Measurements from ENCODE around the gene TFDP1. TPM values are rescaled to one million over a fixed set of nuclear protein-coding genes. Genes with fewer than 3 reads are reported as not detected.
"Not testable (repeated sequence)": the region's sequence is repeated elsewhere in the genome, so short reads cannot be mapped to it uniquely, and the experiment has no call there.

Gene TFDP1
- total RNA-seq, 1 experiment from 2014 or later, result 423 TPM

GRCh38 chr13:113624640-113625304 is 40.2 kb downstream of the TFDP1 start:
- not testable (repeated sequence) for H3K27me3 ChIP-seq (replicated peaks); H3K4me3 ChIP-seq; H3K9me3 ChIP-seq (replicated peaks); H3K27ac ChIP-seq; DNase-seq (ENCODE audit: low read depth in 1 of 2, low spot score in 2 of 2)
- Histone ChIP-seq H3K36me3 (peaks cover 68% of the 10 kb centered on the region), H3K4me1 (replicated peaks) (peaks cover 16% of the 10 kb centered on the region)

GRCh38 chr13:113625965-113626721 is 41.6 kb downstream of the TFDP1 start:
- Histone ChIP-seq H3K27me3 (replicated peaks) (no peaks in the 10 kb centered on the region), H3K27ac (peak overlapping the region; percentile 50), H3K9me3 (replicated peaks) (no peaks in the 10 kb centered on the region), H3K4me3 (no peak overlapping the region), H3K4me1 (replicated peaks) (peaks cover 16% of the 10 kb centered on the region), H3K36me3 (peaks cover 74% of the 10 kb centered on the region)
- peak; percentile 79 to 91 for DNase-seq (ENCODE audit: low read depth in 1 of 2, low spot score in 2 of 2)

- Histone ChIP-seq H3K9me3 (replicated peaks) (no peaks in the 10 kb centered on the region), H3K27ac (peak overlapping the region; percentile 50), H3K4me3 (no peak overlapping the region), H3K4me1 (replicated peaks) (peaks cover 16% of the 10 kb centered on the region), H3K36me3 (peaks cover 77% of the 10 kb centered on the region), H3K27me3 (replicated peaks) (no peaks in the 10 kb centered on the region)
- DNase-seq (ENCODE audit: low read depth in 1 of 2, low spot score in 2 of 2), result no peak
Measured at GRCh38 chr13:113627136-113627535, 42.6 kb downstream of the TFDP1 start.

GRCh38 chr13:113628291-113629270 is 44.0 kb downstream of the TFDP1 start:
- H3K9me3 ChIP-seq (replicated peaks), result no peaks in the 10 kb centered on the region
- H3K27ac ChIP-seq, result no peak overlapping the region
- H3K4me3 ChIP-seq, result no peak overlapping the region
- peaks cover 77% of the 10 kb centered on the region for H3K36me3 ChIP-seq
- no peak for DNase-seq (ENCODE audit: low read depth in 1 of 2, low spot score in 2 of 2)
- H3K27me3 ChIP-seq (replicated peaks), result no peaks in the 10 kb centered on the region
- H3K4me1 ChIP-seq (replicated peaks), result peaks cover 16% of the 10 kb centered on the region

- H3K4me1 ChIP-seq (replicated peaks), result peaks cover 16% of the 10 kb centered on the region
- DNase-seq (ENCODE audit: low read depth in 1 of 2, low spot score in 2 of 2), result no peak
- H3K36me3 ChIP-seq, result peaks cover 83% of the 10 kb centered on the region
- H3K4me3 ChIP-seq, result no peak overlapping the region
- H3K27me3 ChIP-seq (replicated peaks), result no peaks in the 10 kb centered on the region
- H3K9me3 ChIP-seq (replicated peaks), result no peaks in the 10 kb centered on the region
- no peak overlapping the region for H3K27ac ChIP-seq
Measured at GRCh38 chr13:113629866-113630265, 45.3 kb downstream of the TFDP1 start.

GRCh38 chr13:113630296-113630695 is 45.7 kb downstream of the TFDP1 start:
- DNase-seq (ENCODE audit: low read depth in 1 of 2, low spot score in 2 of 2), result no peak
- peaks cover 88% of the 10 kb centered on the region for H3K36me3 ChIP-seq
- H3K9me3 ChIP-seq (replicated peaks), result no peaks in the 10 kb centered on the region
- no peaks in the 10 kb centered on the region for H3K27me3 ChIP-seq (replicated peaks)
- peaks cover 16% of the 10 kb centered on the region for H3K4me1 ChIP-seq (replicated peaks)
- H3K27ac ChIP-seq, result no peak overlapping the region
- no peak overlapping the region for H3K4me3 ChIP-seq

- H3K4me1 ChIP-seq (replicated peaks), result peaks cover 16% of the 10 kb centered on the region
- H3K9me3 ChIP-seq (replicated peaks), result no peaks in the 10 kb centered on the region
- H3K36me3 ChIP-seq, result peaks cover 93% of the 10 kb centered on the region
- DNase-seq (ENCODE audit: low read depth in 1 of 2, low spot score in 2 of 2), result no peak
- H3K4me3 ChIP-seq, result no peak overlapping the region
- no peaks in the 10 kb centered on the region for H3K27me3 ChIP-seq (replicated peaks)
- no peak overlapping the region for H3K27ac ChIP-seq
Measured at GRCh38 chr13:113630804-113631203, 46.3 kb downstream of the TFDP1 start.

GRCh38 chr13:113631341-113632095 is 47.0 kb downstream of the TFDP1 start:
- H3K4me1 ChIP-seq (replicated peaks), result peaks cover 9% of the 10 kb centered on the region

GRCh38 chr13:113632706-113633484 is 48.3 kb downstream of the TFDP1 start:
- no peaks in the 10 kb centered on the region for H3K4me1 ChIP-seq (replicated peaks)
- peaks cover 98% of the 10 kb centered on the region for H3K36me3 ChIP-seq
- H3K27ac ChIP-seq, result no peak overlapping the region
- no peak overlapping the region for H3K4me3 ChIP-seq
- H3K27me3 ChIP-seq (replicated peaks), result no peaks in the 10 kb centered on the region
- no peaks in the 10 kb centered on the region for H3K9me3 ChIP-seq (replicated peaks)
- DNase-seq (ENCODE audit: low read depth in 1 of 2, low spot score in 2 of 2), result no peak

More at GRCh38 chr13:113631341-113632095, 47.0 kb downstream of the TFDP1 start:
- peaks cover 98% of the 10 kb centered on the region for H3K36me3 ChIP-seq
- no peak for DNase-seq (ENCODE audit: low read depth in 1 of 2, low spot score in 2 of 2)
- H3K27ac ChIP-seq, result no peak overlapping the region
- H3K9me3 ChIP-seq (replicated peaks), result no peaks in the 10 kb centered on the region
- H3K27me3 ChIP-seq (replicated peaks), result no peaks in the 10 kb centered on the region
- H3K4me3 ChIP-seq, result no peak overlapping the region

- no peaks in the 10 kb centered on the region for H3K4me1 ChIP-seq (replicated peaks)
- no peak for DNase-seq (ENCODE audit: low read depth in 1 of 2, low spot score in 2 of 2)
- no peaks in the 10 kb centered on the region for H3K27me3 ChIP-seq (replicated peaks)
- no peak overlapping the region for H3K27ac ChIP-seq
- H3K9me3 ChIP-seq (replicated peaks), result no peaks in the 10 kb centered on the region
- no peak overlapping the region for H3K4me3 ChIP-seq
- peaks cover 98% of the 10 kb centered on the region for H3K36me3 ChIP-seq
Measured at GRCh38 chr13:113633485-113633873, 48.9 kb downstream of the TFDP1 start.

GRCh38 chr13:113634279-113635047 is 49.9 kb downstream of the TFDP1 start:
- Histone ChIP-seq H3K4me3 (no peak overlapping the region), H3K36me3 (peaks cover 98% of the 10 kb centered on the region), H3K4me1 (replicated peaks) (no peaks in the 10 kb centered on the region), H3K9me3 (replicated peaks) (no peaks in the 10 kb centered on the region), H3K27me3 (replicated peaks) (no peaks in the 10 kb centered on the region), H3K27ac (no peak overlapping the region)
- DNase-seq (ENCODE audit: low read depth in 1 of 2, low spot score in 2 of 2), result no peak

GRCh38 chr13:113635048-113635420 is 50.5 kb downstream of the TFDP1 start:
- Histone ChIP-seq H3K36me3 (peaks cover 98% of the 10 kb centered on the region), H3K4me3 (no peak overlapping the region), H3K27ac (no peak overlapping the region), H3K27me3 (replicated peaks) (no peaks in the 10 kb centered on the region), H3K9me3 (replicated peaks) (no peaks in the 10 kb centered on the region), H3K4me1 (replicated peaks) (no peaks in the 10 kb centered on the region)
- DNase-seq (ENCODE audit: low read depth in 1 of 2, low spot score in 2 of 2), result no peak
